ENCODE results near the gene IZUMO4.

Gene IZUMO4
- total RNA-seq = 0.12 to 2.0 (median 0.67) reads per million in 17 experiments

GRCh38 chr19:2096480-2097202 is at the start of gene IZUMO4:
Gene IZUMO4 (plus strand): TSS chr19:2096915. CDS start chr19:2096946, 31 bp downstream.
- DNase-seq = peak; percentile 99 to 100 (median 100)

- no peak for DNase-seq
Observed at GRCh38 chr19:2047076-2047448, 49.7 kb upstream of the IZUMO4 start.

GRCh38 chr19:2047449-2048103 is 49.1 kb upstream of the IZUMO4 start:
- DNase-seq = peak; percentile 37 to 69 (median 47)

- DNase-seq = no peak
Observed at GRCh38 chr19:2048104-2048958, 48.4 kb upstream of the IZUMO4 start.

GRCh38 chr19:2048959-2049740 is 47.6 kb upstream of the IZUMO4 start:
- DNase-seq = peak in 3 of 4 experiments; percentile 37 to 40 (median 37)

- DNase-seq = peak; percentile 64 to 79 (median 71)
Observed at GRCh38 chr19:2049741-2050348, 46.9 kb upstream of the IZUMO4 start.

- peak in 1 of 4 experiments; percentile 27 for DNase-seq
Observed at GRCh38 chr19:2050349-2050990, 46.2 kb upstream of the IZUMO4 start.

- DNase-seq = peak; percentile 95 to 99 (median 97)
Observed at GRCh38 chr19:2050991-2051772, 45.5 kb upstream of the IZUMO4 start, which contains the start of gene MKNK2. Gene MKNK2 (minus strand): TSS chr19:2051244. CDS start chr19:2050851, 393 bp downstream.

- DNase-seq = no peak
Observed at GRCh38 chr19:2051773-2052704, 44.7 kb upstream of the IZUMO4 start.

- DNase-seq = no peak
Observed at GRCh38 chr19:2053601-2054389, 42.9 kb upstream of the IZUMO4 start.

GRCh38 chr19:2054763-2055162 is 42.0 kb upstream of the IZUMO4 start:
- no peak for DNase-seq

- DNase-seq = no peak
Observed at GRCh38 chr19:2055931-2056836, 40.5 kb upstream of the IZUMO4 start.

GRCh38 chr19:2056837-2057192 is 39.9 kb upstream of the IZUMO4 start:
- DNase-seq = no peak

GRCh38 chr19:2057484-2058469 is 38.9 kb upstream of the IZUMO4 start:
- DNase-seq = no peak

GRCh38 chr19:2058570-2059421 is 37.9 kb upstream of the IZUMO4 start:
- no peak for DNase-seq
